Vagina (tissue), 2 donors: ENCODE results near the gene P3H4. TPM values are rescaled to one million over a fixed set of nuclear protein-coding genes. Genes with fewer than 3 reads are reported as not detected.

Experiments used
- DNase-seq, 2 donors: peaks; one replicate each; pipeline ENCODE4 v3.0.0-alpha.2; 2017; ENCODE audit errors: extremely low spot score in 2 of 2
- H3K27ac ChIP-seq: fragments of 200-600 bp; sonication (generic); one replicate; pipeline ENCODE4 v1.5.1; 2019
- H3K27me3 ChIP-seq: fragments of 200-600 bp; sonication (generic); one replicate; pipeline ENCODE4 v1.5.1; 2019
- H3K36me3 ChIP-seq, 2 donors: fragments of 200-600 bp; sonication (generic); one replicate each; pipeline ENCODE4 v1.5.1; 2017 to 2019
- H3K4me1 ChIP-seq: fragments of 200-600 bp; sonication (generic); one replicate; pipeline ENCODE4 v1.5.1; 2019
- H3K4me3 ChIP-seq, 2 donors: fragments of 200-600 bp; sonication (generic); 1 replicate in 1 of 2; 2 replicates in 1 of 2; pipeline ENCODE4 v1.5.1; 2016 to 2019
- H3K9me3 ChIP-seq: fragments of 200-600 bp; sonication (generic); one replicate; pipeline ENCODE4 v1.5.1; 2019
- CTCF ChIP-seq, 3 experiments: fragments of 450-650 bp in 2 of 3; fragments of 200-600 bp in 1 of 3; sonication (generic) in 1 of 3; IDR thresholded peaks; one replicate each; pipeline ENCODE4 v1.5.1; 2017 to 2019; ENCODE audit warnings: antibody characterized with exemption in 3 of 3, mild to moderate bottlenecking in 2 of 3, moderate library complexity in 2 of 3
- POLR2A ChIP-seq, 2 donors: fragments of 450-650 bp; IDR thresholded peaks; one replicate each; pipeline ENCODE4 v1.6.1; 2017; ENCODE audit warnings: antibody characterized with exemption in 2 of 2, mild to moderate bottlenecking in 2 of 2, moderate library complexity in 2 of 2
- POLR2AphosphoS5 ChIP-seq, 2 donors: sonication (generic); formaldehyde crosslinking; IDR thresholded peaks; one replicate each; pipeline ENCODE4 v1.9.0; 2017; ENCODE audit warnings: antibody characterized with exemption in 2 of 2, mild to moderate bottlenecking in 2 of 2, low read depth in 1 of 2; ENCODE audit not compliant: insufficient read depth in 1 of 2
- intact Hi-C: fragments of 100-400 bp; cut with DNase I; formaldehyde crosslinking; loops from one replicate; pipeline ENCODE4 v1.15.1; 2023
- total RNA-seq: library from RNA; depleted of rRNA; stranded (reverse); fragments of >200 nt; gene quantifications from one replicate; pipeline ENCODE4 v1.2.3, GENCODE V29; 2016

P3H4 gene
- total RNA-seq, 1 donor from 2014 or later, result 11.5 TPM

GRCh38 chr17:41823580-41823979 lies 11.8 kb upstream of the P3H4 start:
- Histone ChIP-seq H3K27me3 (no peaks in the 10 kb centered on the region), H3K4me3 (no peak overlapping the region), H3K4me1 (no peaks in the 10 kb centered on the region), H3K27ac (no peak overlapping the region), H3K36me3 (peaks cover 0 to 24% of the 10 kb centered on the region in 2 donors), H3K9me3 (no peaks in the 10 kb centered on the region)
- DNase-seq, result no peak
- intact Hi-C loops, result no loop called here
- TF ChIP-seq CTCF (IDR thresholded peaks at IDR 0.05), result no peak
- TF ChIP-seq POLR2AphosphoS5 (IDR thresholded peaks at IDR 0.05; ENCODE audit: insufficient read depth in 1 of 2, low read depth in 1 of 2), result no peak
- TF ChIP-seq POLR2A (IDR thresholded peaks at IDR 0.05), result no peak

GRCh38 chr17:41823141-41823524 lies 11.4 kb upstream of the P3H4 start:
- intact Hi-C loops, result no loop called here
- peaks cover 0 to 20% of the 10 kb centered on the region in 2 donors for H3K36me3 ChIP-seq
- TF ChIP-seq CTCF (IDR thresholded peaks at IDR 0.05), result no peak
- TF ChIP-seq POLR2A (IDR thresholded peaks at IDR 0.05), result no peak
- TF ChIP-seq POLR2AphosphoS5 (IDR thresholded peaks at IDR 0.05; ENCODE audit: insufficient read depth in 1 of 2, low read depth in 1 of 2), result no peak
- H3K4me3 ChIP-seq, result no peak overlapping the region
- H3K9me3 ChIP-seq, result no peaks in the 10 kb centered on the region
- H3K27me3 ChIP-seq, result no peaks in the 10 kb centered on the region
- DNase-seq, result no peak
- no peak overlapping the region for H3K27ac ChIP-seq
- H3K4me1 ChIP-seq, result no peaks in the 10 kb centered on the region

GRCh38 chr17:41822216-41823140 lies 10.7 kb upstream of the P3H4 start:
- no peak for DNase-seq
- Histone ChIP-seq H3K36me3 (peaks cover 0 to 15% of the 10 kb centered on the region in 2 donors), H3K9me3 (no peaks in the 10 kb centered on the region), H3K4me1 (no peaks in the 10 kb centered on the region), H3K27me3 (no peaks in the 10 kb centered on the region), H3K4me3 (no peak overlapping the region), H3K27ac (no peak overlapping the region)
- TF ChIP-seq POLR2AphosphoS5 (IDR thresholded peaks at IDR 0.05; ENCODE audit: insufficient read depth in 1 of 2, low read depth in 1 of 2) (no peak), CTCF (IDR thresholded peaks at IDR 0.05) (no peak), POLR2A (IDR thresholded peaks at IDR 0.05) (no peak)
- intact Hi-C loops, result no loop called here

GRCh38 chr17:41821776-41822175 lies 10.0 kb upstream of the P3H4 start:
- intact Hi-C loops, result no loop called here
- no peaks in the 10 kb centered on the region for H3K9me3 ChIP-seq
- no peak for DNase-seq
- no peaks in the 10 kb centered on the region for H3K4me1 ChIP-seq
- peaks cover 0 to 8% of the 10 kb centered on the region in 2 donors for H3K36me3 ChIP-seq
- TF ChIP-seq POLR2A (IDR thresholded peaks at IDR 0.05) (no peak), CTCF (IDR thresholded peaks at IDR 0.05) (no peak), POLR2AphosphoS5 (IDR thresholded peaks at IDR 0.05; ENCODE audit: insufficient read depth in 1 of 2, low read depth in 1 of 2) (no peak)
- no peaks in the 10 kb centered on the region for H3K27me3 ChIP-seq
- no peak overlapping the region for H3K27ac ChIP-seq
- H3K4me3 ChIP-seq, result no peak overlapping the region

GRCh38 chr17:41818024-41818423 lies 6.3 kb upstream of the P3H4 start:
- Histone ChIP-seq H3K9me3 (no peaks in the 10 kb centered on the region), H3K27ac (no peak overlapping the region), H3K27me3 (no peaks in the 10 kb centered on the region), H3K36me3 (no peaks in the 10 kb centered on the region), H3K4me3 (no peak overlapping the region), H3K4me1 (peaks cover 9% of the 10 kb centered on the region)
- intact Hi-C loops, result no loop called here
- no peak for DNase-seq
- TF ChIP-seq CTCF (IDR thresholded peaks at IDR 0.05) (no peak), POLR2A (IDR thresholded peaks at IDR 0.05) (no peak), POLR2AphosphoS5 (IDR thresholded peaks at IDR 0.05; ENCODE audit: insufficient read depth in 1 of 2, low read depth in 1 of 2) (no peak)
